HepG2 (cell line): ENCODE results near the gene OR2T33. TPM values are rescaled to one million over a fixed set of nuclear protein-coding genes. Genes with fewer than 3 reads are reported as not detected.
"Not testable (repeated sequence)": the region's sequence is repeated elsewhere in the genome, so short reads cannot be mapped to it uniquely, and the experiment has no call there.

Experiments used
- ATAC-seq: fragments of 200-7000 bp; cut with Tn5 transposase; 3 replicates; pipeline ENCODE4 v1.9.1; 2020; ENCODE audit warnings: mild to moderate bottlenecking, moderate library complexity
- BruUV-seq: library from RNA; stranded (reverse); fragments of 400-500 nt; replicated peaks from 2 replicates; lab custom pipeline; 2021; lab: Mats Ljungman, UMichigan
- CTCF ChIA-PET: fragments of 300-600 bp; formaldehyde crosslinking; extraction: SDS; loops from one replicate; lab custom pipeline; 2021; ENCODE audit warnings: low total read pairs, inconsistent platforms, low intra/inter-chr PET ratio; lab: Yijun Ruan, JAX
- POLR2A ChIA-PET: fragments of 350-600 bp; sonication (Branson Sonifier 250); formaldehyde crosslinking; loops from one replicate; lab custom pipeline; 2020; ENCODE audit warnings: antibody characterized with exemption, inconsistent platforms; lab: Yijun Ruan, JAX
- DNase-seq: peaks from one replicate; pipeline ENCODE4 v3.0.0-alpha.2; 2015; ENCODE audit warnings: low spot score
- FAIRE-seq: peaks from 3 replicates; lab custom pipeline; 2011; peaks lifted over from hg19 to GRCh38; lab: Jason Lieb, UNC
- H2AFZ ChIP-seq: one replicate; pipeline ENCODE4 v1.6.1; 2011; ENCODE audit warnings: low read length, inconsistent platforms
- H3K27ac ChIP-seq: fragments of 300-600 bp; 3 replicates; pipeline ENCODE4 v1.8.0; 2011; ENCODE audit warnings: mixed run types, mild to moderate bottlenecking, mixed read lengths, low read length, inconsistent platforms; ENCODE audit not compliant: insufficient read depth; ENCODE audit errors: extremely low read length
- H3K27me3 ChIP-seq, 2 experiments: fragments of 200-600 bp in 1 of 2; 2 replicates in 1 of 2; 3 replicates in 1 of 2; pipeline versions ENCODE4 v1.6.0 to v1.8.0; 2011; ENCODE audit warnings: low read length in 2 of 2, mild to moderate bottlenecking in 2 of 2, moderate library complexity in 2 of 2, inconsistent platforms in 1 of 2; ENCODE audit not compliant: insufficient read depth in 2 of 2, control insufficient read depth in 1 of 2
- H3K36me3 ChIP-seq, 2 experiments: fragments of 200-600 bp in 1 of 2; replicated peaks in 1 of 2; 2 replicates in 1 of 2; 3 replicates in 1 of 2; pipeline versions ENCODE4 v1.5.1 to v1.8.0; 2011; ENCODE audit warnings: low read length in 2 of 2, inconsistent platforms in 1 of 2; ENCODE audit not compliant: insufficient read depth in 2 of 2, control insufficient read depth in 1 of 2
- H3K4me1 ChIP-seq: 2 replicates; pipeline ENCODE4 v1.5.1; 2012; ENCODE audit warnings: low read length, inconsistent platforms; ENCODE audit not compliant: insufficient read depth
- H3K4me2 ChIP-seq: 2 replicates; pipeline ENCODE4 v1.6.0; 2011; ENCODE audit warnings: low read depth, low read length, inconsistent platforms
- H3K4me3 ChIP-seq, 3 experiments: fragments of 200-600 bp in 1 of 3; sonication (generic), shearing (Covaris generic) in 1 of 3; replicated peaks in 1 of 3; 2 replicates each; pipeline ENCODE4 v1.5.1; 2011 to 2016; ENCODE audit warnings: low read length in 3 of 3, inconsistent platforms in 2 of 3, low read depth in 2 of 3, mild to moderate bottlenecking in 2 of 3, control low read depth in 1 of 3, mixed read lengths in 1 of 3; ENCODE audit not compliant: insufficient read depth in 1 of 3
- H3K79me2 ChIP-seq: one replicate; pipeline ENCODE4 v1.6.1; 2011; ENCODE audit warnings: low read length, inconsistent platforms; ENCODE audit not compliant: insufficient read depth
- H3K9ac ChIP-seq: 2 replicates; pipeline ENCODE4 v1.6.0; 2011; ENCODE audit warnings: mild to moderate bottlenecking, low read depth, low read length, inconsistent platforms; ENCODE audit not compliant: insufficient read depth
- H3K9me3 ChIP-seq: 2 replicates; pipeline ENCODE4 v1.5.1; 2012; ENCODE audit warnings: mild to moderate bottlenecking, low read length
- H4K20me1 ChIP-seq: 2 replicates; pipeline ENCODE4 v1.6.0; 2011; ENCODE audit warnings: inconsistent platforms, mild to moderate bottlenecking, low read length, moderate library complexity; ENCODE audit not compliant: insufficient read depth
- KLF6 ChIP-seq: IDR thresholded peaks from 2 replicates; pipeline ENCODE4 v1.8.0; 2016; ENCODE audit warnings: missing biosample characterization, missing genetic modification reagents
- XBP1 ChIP-seq: sonication (generic); formaldehyde crosslinking; IDR thresholded peaks from 2 replicates; pipeline ENCODE4 v1.5.0; 2020; ENCODE audit warnings: missing genetic modification reagents
- ZNF317 ChIP-seq: sonication (generic); formaldehyde crosslinking; IDR thresholded peaks from 2 replicates; pipeline ENCODE4 v1.5.0; 2020; ENCODE audit warnings: mild to moderate bottlenecking, missing genetic modification reagents
- ZSCAN9 ChIP-seq: IDR thresholded peaks from 2 replicates; pipeline ENCODE4 v1.6.1; 2016; ENCODE audit warnings: borderline replicate concordance
- WGBS: methylation state at CpG from one replicate; pipeline ENCODE4 v1.1.6; 2017; ENCODE audit warnings: low lambda C conversion rate; 5-methylcytosine and 5-hydroxymethylcytosine counted together
- in situ Hi-C: cut with HindIII; loops from 2 replicates; pipeline ENCODE4 v1.10.0; 2017; ENCODE audit warnings: low pct_unique_long_range_greater_than_20kb; ENCODE audit not compliant: extremely low pct_ligation_motif_present
- intact Hi-C: fragments of 100-400 bp; cut with micrococcal nuclease; formaldehyde crosslinking; loops from one replicate; pipeline ENCODE4 v1.10.0; 2022; ENCODE audit not compliant: unreplicated experiment
- polyA plus RNA-seq, 8 experiments: library from polyadenylated mRNA; depleted of rRNA in 3 of 8; stranded (reverse) in 7 of 8; unstranded in 1 of 8; fragments of >200 nt; fragmentation: Illumina TruSeq in 4 of 8; extraction: Trizol in 4 of 8; gene quantifications; 2 replicates each; pipeline versions ENCODE4 v1.2.1 to v1.2.3, GENCODE V29; 2011 to 2016; ENCODE audit warnings: low read depth in 4 of 8, missing spikeins in 1 of 8, mixed read lengths in 1 of 8; ENCODE audit not compliant: insufficient read depth in 1 of 8
- total RNA-seq, 5 experiments: library from RNA; depleted of rRNA; stranded (reverse); fragments of >200 nt; fragmentation: Illumina TruSeq; extraction: Trizol; gene quantifications; 2 replicates each; pipeline ENCODE4 v1.2.3, GENCODE V29; 2016; ENCODE audit warnings: low read depth in 1 of 5
- TF ChIP-seq, protein P1 (sequence below), 2 experiments: sonication (generic) in 1 of 2; formaldehyde crosslinking in 1 of 2; IDR thresholded peaks; 2 replicates each; pipeline versions ENCODE4 v1.5.1 to v1.6.1; 2011 to 2020; ENCODE audit warnings: borderline replicate concordance in 1 of 2, low read depth in 1 of 2, low read length in 1 of 2, mild to moderate bottlenecking in 1 of 2, missing genetic modification reagents in 1 of 2, moderate library complexity in 1 of 2
- TF ChIP-seq, protein P2 (sequence below): sonication (generic); formaldehyde crosslinking; IDR thresholded peaks from 2 replicates; pipeline ENCODE4 v1.8.1; 2023; ENCODE audit warnings: mild to moderate bottlenecking, missing genetic modification reagents
- TF ChIP-seq, protein P3 (sequence below): sonication (generic); formaldehyde crosslinking; IDR thresholded peaks from 2 replicates; pipeline ENCODE4 v1.5.0; 2020; ENCODE audit warnings: mild to moderate bottlenecking, missing genetic modification reagents, borderline replicate concordance

OR2T33 gene
- total and polyA plus RNA-seq, 2 of the 13 experiments (the other 11 are each of a cell fraction or from before 2014, with no cell fraction given) = not detected

DNA sequence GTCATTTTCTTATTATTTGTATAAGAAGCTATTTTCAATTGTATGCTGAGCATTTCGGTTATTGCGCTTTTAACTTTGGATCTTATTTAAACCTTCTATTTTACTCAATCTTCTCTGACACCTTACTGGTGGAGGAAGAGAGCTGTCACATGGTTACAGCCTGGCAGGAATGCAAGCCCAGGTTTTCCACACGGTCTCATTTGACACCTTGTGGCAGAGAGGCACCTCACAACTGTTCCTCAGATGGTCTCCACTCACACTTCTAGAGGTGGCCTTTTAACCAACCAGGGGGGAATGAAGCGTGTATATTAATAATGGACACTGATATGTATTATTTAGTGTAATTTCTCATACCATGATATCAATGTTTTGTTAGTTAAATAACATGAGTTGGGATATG is 9.6 kb downstream of the OR2T33 start (continued):
- TF ChIP-seq ZNF317 (CRISPR knock-in tag) (no peak), ZSCAN9 (CRISPR knock-in tag) (no peak), KLF6 (CRISPR knock-in tag) (no peak), XBP1 (CRISPR knock-in tag) (no peak)
- TF ChIP-seq, protein P1, sequence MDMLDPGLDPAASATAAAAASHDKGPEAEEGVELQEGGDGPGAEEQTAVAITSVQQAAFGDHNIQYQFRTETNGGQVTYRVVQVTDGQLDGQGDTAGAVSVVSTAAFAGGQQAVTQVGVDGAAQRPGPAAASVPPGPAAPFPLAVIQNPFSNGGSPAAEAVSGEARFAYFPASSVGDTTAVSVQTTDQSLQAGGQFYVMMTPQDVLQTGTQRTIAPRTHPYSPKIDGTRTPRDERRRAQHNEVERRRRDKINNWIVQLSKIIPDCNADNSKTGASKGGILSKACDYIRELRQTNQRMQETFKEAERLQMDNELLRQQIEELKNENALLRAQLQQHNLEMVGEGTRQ (IDR thresholded peaks at IDR 0.05; ENCODE audit: low read depth, low read length) = no peak
- TF ChIP-seq, protein P1 (CRISPR knock-in tag; IDR thresholded peaks at IDR 0.05; ENCODE audit: borderline replicate concordance) = no peak
- TF ChIP-seq, protein P2, sequence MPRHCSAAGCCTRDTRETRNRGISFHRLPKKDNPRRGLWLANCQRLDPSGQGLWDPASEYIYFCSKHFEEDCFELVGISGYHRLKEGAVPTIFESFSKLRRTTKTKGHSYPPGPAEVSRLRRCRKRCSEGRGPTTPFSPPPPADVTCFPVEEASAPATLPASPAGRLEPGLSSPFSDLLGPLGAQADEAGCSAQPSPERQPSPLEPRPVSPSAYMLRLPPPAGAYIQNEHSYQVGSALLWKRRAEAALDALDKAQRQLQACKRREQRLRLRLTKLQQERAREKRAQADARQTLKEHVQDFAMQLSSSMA = no peak
- TF ChIP-seq, protein P3, sequence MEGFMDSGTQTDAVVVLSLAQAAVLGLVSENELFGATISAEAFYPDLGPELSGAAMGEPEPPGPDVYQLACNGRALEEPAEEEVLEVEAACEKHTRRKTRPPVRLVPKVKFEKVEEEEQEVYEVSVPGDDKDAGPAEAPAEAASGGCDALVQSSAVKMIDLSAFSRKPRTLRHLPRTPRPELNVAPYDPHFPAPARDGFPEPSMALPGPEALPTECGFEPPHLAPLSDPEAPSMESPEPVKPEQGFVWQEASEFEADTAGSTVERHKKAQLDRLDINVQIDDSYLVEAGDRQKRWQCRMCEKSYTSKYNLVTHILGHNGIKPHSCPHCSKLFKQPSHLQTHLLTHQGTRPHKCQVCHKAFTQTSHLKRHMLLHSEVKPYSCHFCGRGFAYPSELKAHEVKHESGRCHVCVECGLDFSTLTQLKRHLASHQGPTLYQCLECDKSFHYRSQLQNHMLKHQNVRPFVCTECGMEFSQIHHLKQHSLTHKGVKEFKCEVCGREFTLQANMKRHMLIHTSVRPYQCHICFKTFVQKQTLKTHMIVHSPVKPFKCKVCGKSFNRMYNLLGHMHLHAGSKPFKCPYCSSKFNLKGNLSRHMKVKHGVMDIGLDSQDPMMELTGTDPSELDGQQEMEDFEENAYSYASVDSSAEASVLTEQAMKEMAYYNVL (CRISPR knock-in tag) = no peak

DNA sequence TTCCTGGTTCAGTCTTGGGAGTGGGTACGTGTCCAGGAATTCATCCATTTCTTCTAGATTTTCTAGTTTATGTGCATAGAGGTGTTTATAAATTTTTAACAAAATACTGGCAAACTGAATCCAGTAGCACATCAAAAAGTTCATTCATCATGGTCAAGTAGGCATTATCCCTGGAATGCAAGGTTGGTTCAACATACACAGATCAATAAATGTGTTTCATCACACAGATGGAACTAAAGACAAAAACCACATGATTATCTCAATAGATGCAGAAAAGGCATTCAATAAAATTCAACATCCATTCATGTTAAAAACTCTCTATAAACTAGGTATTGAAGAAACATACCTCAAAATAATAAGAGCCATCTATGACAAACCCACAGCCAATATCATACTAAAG is 18.5 kb downstream of the OR2T33 start:
- H3K27me3 ChIP-seq, H3K79me2 ChIP-seq, H3K4me3 ChIP-seq, CTCF ChIA-PET, FAIRE-seq, H3K9ac ChIP-seq, BruUV-seq, H3K36me3 ChIP-seq, H3K4me1 ChIP-seq, H3K4me2 ChIP-seq, DNase-seq, intact Hi-C loops, H2AFZ ChIP-seq, ATAC-seq, POLR2A ChIA-PET, H4K20me1 ChIP-seq, H3K27ac ChIP-seq, in situ Hi-C loops: not testable (repeated sequence)
- H3K9me3 ChIP-seq = peaks cover 54% of the 10 kb centered on the region
- 3% methylated on average over 1 of the region's 1 CpG for WGBS
